ENCODE results near the gene GPR153. TPM values are rescaled to one million over a fixed set of nuclear protein-coding genes. Genes with fewer than 3 reads are reported as not detected.
A peak's percentile ranks its signal among the peaks of the same experiment; 100 is the strongest.

GPR153 gene
- total and polyA plus RNA-seq, 2 donors from 2014 or later: 1.1 to 8.6 TPM

- FAIRE-seq (no peak), DNase-seq (no peak)
- intact Hi-C loops (cut with DNase I): no loop called here
- Histone ChIP-seq H3K27ac (ENCODE audit: low read depth in 2 of 2, low read length in 2 of 2) (no peak overlapping the region), H3K27me3 (ENCODE audit: control insufficient read depth, insufficient read depth, low read length) (no peaks in the 10 kb centered on the region), H3K9me3 (ENCODE audit: control insufficient read depth in 2 of 3, insufficient read depth in 1 of 3, low read length in 3 of 3) (no peaks in the 10 kb centered on the region), H3K4me1 (ENCODE audit: control insufficient read depth in 2 of 3, insufficient read depth in 2 of 3, low read depth in 1 of 3, low read length in 3 of 3) (no peaks in the 10 kb centered on the region), H3K9ac (ENCODE audit: low read length in 3 of 3) (no peak overlapping the region), H3K36me3 (ENCODE audit: control insufficient read depth in 2 of 3, insufficient read depth in 3 of 3, low read length in 3 of 3) (peaks cover 0 to 3% (median 0%) of the 10 kb centered on the region in 3 donors), H3K4me3 (ENCODE audit: low read length in 3 of 3) (no peak overlapping the region)
- TF ChIP-seq CTCF (IDR thresholded peaks at IDR 0.05; ENCODE audit: borderline replicate concordance, extremely low read depth, insufficient read depth): no peak
Observed at GRCh38 chr1:6292102-6292501, 31.2 kb upstream of the GPR153 start.

GRCh38 chr1:6288665-6289064 is 27.8 kb upstream of the GPR153 start:
- Histone ChIP-seq H3K27me3 (ENCODE audit: control insufficient read depth, insufficient read depth, low read length) (no peaks in the 10 kb centered on the region), H3K4me3 (ENCODE audit: low read length in 3 of 3) (no peak overlapping the region), H3K9me3 (ENCODE audit: control insufficient read depth in 2 of 3, insufficient read depth in 1 of 3, low read length in 3 of 3) (no peaks in the 10 kb centered on the region), H3K9ac (ENCODE audit: low read length in 3 of 3) (no peak overlapping the region), H3K4me1 (ENCODE audit: control insufficient read depth in 2 of 3, insufficient read depth in 2 of 3, low read depth in 1 of 3, low read length in 3 of 3) (no peaks in the 10 kb centered on the region), H3K36me3 (ENCODE audit: control insufficient read depth in 2 of 3, insufficient read depth in 3 of 3, low read length in 3 of 3) (no peaks in the 10 kb centered on the region), H3K27ac (ENCODE audit: low read depth in 2 of 2, low read length in 2 of 2) (no peak overlapping the region)
- DNase-seq (no peak), FAIRE-seq (no peak)
- intact Hi-C loops (cut with DNase I): no loop called here
- TF ChIP-seq CTCF (IDR thresholded peaks at IDR 0.05; ENCODE audit: borderline replicate concordance, extremely low read depth, insufficient read depth): no peak

- no peaks in the 10 kb centered on the region for H3K27me3 ChIP-seq (ENCODE audit: control insufficient read depth, insufficient read depth, low read length)
- DNase-seq (peak in 1 of 5 donors; percentile 66), FAIRE-seq (no peak)
- H3K4me1 ChIP-seq (ENCODE audit: control insufficient read depth in 2 of 3, insufficient read depth in 2 of 3, low read depth in 1 of 3, low read length in 3 of 3): no peaks in the 10 kb centered on the region
- H3K27ac ChIP-seq (ENCODE audit: low read depth in 2 of 2, low read length in 2 of 2): no peak overlapping the region
- no peaks in the 10 kb centered on the region for H3K9me3 ChIP-seq (ENCODE audit: control insufficient read depth in 2 of 3, insufficient read depth in 1 of 3, low read length in 3 of 3)
- TF ChIP-seq CTCF (IDR thresholded peaks at IDR 0.05; ENCODE audit: borderline replicate concordance, extremely low read depth, insufficient read depth): no peak
- H3K9ac ChIP-seq (ENCODE audit: low read length in 3 of 3): no peak overlapping the region
- H3K4me3 ChIP-seq (ENCODE audit: low read length in 3 of 3): no peak overlapping the region
- intact Hi-C loops (cut with DNase I): no loop called here
- H3K36me3 ChIP-seq (ENCODE audit: control insufficient read depth in 2 of 3, insufficient read depth in 3 of 3, low read length in 3 of 3): no peaks in the 10 kb centered on the region
Observed at GRCh38 chr1:6288026-6288425, 27.1 kb upstream of the GPR153 start.

- H3K27me3 ChIP-seq (ENCODE audit: control insufficient read depth, insufficient read depth, low read length): no peaks in the 10 kb centered on the region
- no peaks in the 10 kb centered on the region for H3K4me1 ChIP-seq (ENCODE audit: control insufficient read depth in 2 of 3, insufficient read depth in 2 of 3, low read depth in 1 of 3, low read length in 3 of 3)
- no peaks in the 10 kb centered on the region for H3K36me3 ChIP-seq (ENCODE audit: control insufficient read depth in 2 of 3, insufficient read depth in 3 of 3, low read length in 3 of 3)
- H3K9ac ChIP-seq (ENCODE audit: low read length in 3 of 3): no peak overlapping the region
- intact Hi-C loops (cut with DNase I): no loop called here
- peak in 1 of 5 donors; percentile 51 for DNase-seq
- FAIRE-seq: no peak
- H3K27ac ChIP-seq (ENCODE audit: low read depth in 2 of 2, low read length in 2 of 2): no peak overlapping the region
- H3K4me3 ChIP-seq (ENCODE audit: low read length in 3 of 3): no peak overlapping the region
- no peaks in the 10 kb centered on the region for H3K9me3 ChIP-seq (ENCODE audit: control insufficient read depth in 2 of 3, insufficient read depth in 1 of 3, low read length in 3 of 3)
- no peak for TF ChIP-seq CTCF (IDR thresholded peaks at IDR 0.05; ENCODE audit: borderline replicate concordance, extremely low read depth, insufficient read depth)
Observed at GRCh38 chr1:6287431-6287886, 26.6 kb upstream of the GPR153 start.
